ENCODE results near the gene YAE1.

GRCh38 chr7:39606941-39607340, 40.7 kb downstream of the YAE1 start:
- TF ChIP-seq CTCF (IDR thresholded peaks at IDR 0.05; ENCODE audit: low read depth, low read length) (no peak), EZH2phosphoT487 (IDR thresholded peaks at IDR 0.05; ENCODE audit: low read depth) (no peak)

Data from OCI-LY3 (cell line).